GM12864 (cell line): ENCODE measurements around the gene SULT1A1.
"Not testable (repeated sequence)": the region's sequence is repeated elsewhere in the genome, so short reads cannot be mapped to it uniquely, and the experiment has no call there.

Experiments used
- DNase-seq: peaks from one replicate; pipeline ENCODE4 v3.0.0-alpha.2; 2011; ENCODE audit warnings: low read depth
- H3K4me3 ChIP-seq: 2 replicates; pipeline ENCODE4 v1.5.1; 2011; ENCODE audit warnings: mild to moderate bottlenecking, low read depth, low read length, control low read depth
- TF ChIP-seq, protein P1 (sequence below): IDR thresholded peaks from 2 replicates; pipeline ENCODE4 v1.5.1; 2011; ENCODE audit warnings: low read depth, mild to moderate bottlenecking, moderate library complexity, low read length, control low read depth, inconsistent platforms; ENCODE audit errors: missing control alignments

Gene SULT1A1

GRCh38 chr16:28597692-28598261 lies 12.1 kb downstream of the SULT1A1 start:
- DNase-seq = no peak
- TF ChIP-seq, protein P1, sequence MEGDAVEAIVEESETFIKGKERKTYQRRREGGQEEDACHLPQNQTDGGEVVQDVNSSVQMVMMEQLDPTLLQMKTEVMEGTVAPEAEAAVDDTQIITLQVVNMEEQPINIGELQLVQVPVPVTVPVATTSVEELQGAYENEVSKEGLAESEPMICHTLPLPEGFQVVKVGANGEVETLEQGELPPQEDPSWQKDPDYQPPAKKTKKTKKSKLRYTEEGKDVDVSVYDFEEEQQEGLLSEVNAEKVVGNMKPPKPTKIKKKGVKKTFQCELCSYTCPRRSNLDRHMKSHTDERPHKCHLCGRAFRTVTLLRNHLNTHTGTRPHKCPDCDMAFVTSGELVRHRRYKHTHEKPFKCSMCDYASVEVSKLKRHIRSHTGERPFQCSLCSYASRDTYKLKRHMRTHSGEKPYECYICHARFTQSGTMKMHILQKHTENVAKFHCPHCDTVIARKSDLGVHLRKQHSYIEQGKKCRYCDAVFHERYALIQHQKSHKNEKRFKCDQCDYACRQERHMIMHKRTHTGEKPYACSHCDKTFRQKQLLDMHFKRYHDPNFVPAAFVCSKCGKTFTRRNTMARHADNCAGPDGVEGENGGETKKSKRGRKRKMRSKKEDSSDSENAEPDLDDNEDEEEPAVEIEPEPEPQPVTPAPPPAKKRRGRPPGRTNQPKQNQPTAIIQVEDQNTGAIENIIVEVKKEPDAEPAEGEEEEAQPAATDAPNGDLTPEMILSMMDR = no peak

DNA sequence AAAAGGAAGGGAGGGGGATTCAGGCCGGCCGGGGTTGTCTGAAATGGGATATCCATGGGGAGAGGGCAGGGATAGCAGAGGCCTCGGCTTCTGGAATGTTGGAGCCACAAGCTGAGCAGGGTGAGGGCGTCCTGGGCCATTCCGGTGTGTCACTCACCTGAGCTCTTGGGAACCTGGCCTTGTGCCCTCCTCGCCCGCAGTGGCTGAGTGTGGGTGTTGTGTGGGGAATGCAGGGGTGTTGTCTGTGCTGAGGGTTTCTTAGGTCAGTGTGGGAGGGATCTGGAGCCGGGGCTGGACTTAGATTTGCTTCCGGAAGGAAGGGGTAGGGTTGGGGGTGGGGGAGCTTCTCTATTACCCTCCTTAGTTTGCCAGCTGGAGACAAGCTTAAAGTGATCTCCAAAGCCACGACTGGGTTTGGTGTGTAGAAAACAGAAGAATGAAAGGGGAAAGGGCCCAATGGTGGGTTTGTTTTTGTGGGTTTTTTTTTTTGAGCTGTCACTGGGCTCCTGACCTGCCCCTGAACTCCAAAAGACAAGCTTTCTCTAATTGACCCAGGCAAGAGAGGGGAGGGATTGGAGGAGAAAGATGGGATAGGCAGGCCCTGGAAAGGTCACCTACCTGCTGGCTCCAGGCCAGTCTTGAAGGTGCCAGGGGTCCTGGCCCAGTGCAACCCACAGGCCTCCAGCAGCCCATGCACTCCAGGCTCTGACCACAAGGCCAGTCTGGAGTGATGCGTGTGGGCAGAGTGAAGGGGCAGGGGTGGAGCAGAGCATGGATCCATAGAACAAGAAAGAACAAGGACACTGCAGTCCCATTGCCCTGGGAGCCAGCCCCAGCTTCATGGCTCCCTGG lies 12.8 kb downstream of the SULT1A1 start, which contains the start of gene SULT1A2:
SULT1A2 (minus strand) TSS at position 211 of the 852 bp plus-strand sequence. CDS start 1,120 bp downstream, outside the sequence.
- H3K4me3 ChIP-seq = no peak within 1 kb of the TSS
- TF ChIP-seq, protein P1 = no peak
- no peak for DNase-seq

More at GRCh38 chr16:28597692-28598261, 12.1 kb downstream of the SULT1A1 start:
- no peak overlapping the region for H3K4me3 ChIP-seq

- DNase-seq = no peak
- H3K4me3 ChIP-seq = no peak overlapping the region
- TF ChIP-seq, protein P1 = no peak
These were observed 13.7 kb downstream of the SULT1A1 start for GRCh38 chr16:28596115-28596630.

DNA sequence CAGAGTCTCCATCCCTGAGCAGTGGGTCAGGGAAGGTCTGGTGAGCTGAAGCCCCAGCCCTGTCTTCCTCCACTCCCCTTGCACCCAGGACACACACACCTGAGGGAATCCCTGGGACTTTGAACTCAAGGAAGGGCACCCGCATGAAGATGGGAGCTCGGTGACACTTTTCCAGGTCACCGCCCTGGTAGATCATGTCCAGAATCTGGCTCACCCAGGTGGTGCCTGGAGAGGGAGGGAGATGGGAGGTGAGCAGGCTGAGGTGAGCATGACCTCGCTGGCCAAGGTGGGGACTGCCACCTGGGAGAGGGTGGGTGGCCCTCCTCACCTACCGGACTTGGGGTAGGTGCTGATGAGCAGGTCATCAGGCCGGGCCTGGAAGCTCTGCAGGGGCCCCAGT lies 14.4 kb downstream of the SULT1A1 start:
- not testable (repeated sequence) for H3K4me3 ChIP-seq, DNase-seq

GRCh38 chr16:28592979-28593553 lies 16.8 kb downstream of the SULT1A1 start:
- no peak for DNase-seq
- TF ChIP-seq, protein P1 = no peak
- H3K4me3 ChIP-seq = no peak overlapping the region

- H3K4me3 ChIP-seq = no peak overlapping the region
- TF ChIP-seq, protein P1 = no peak
- DNase-seq = no peak
These were observed 17.3 kb downstream of the SULT1A1 start for GRCh38 chr16:28592511-28592910.

- TF ChIP-seq, protein P1 = no peak
- DNase-seq = no peak
- no peak overlapping the region for H3K4me3 ChIP-seq
These were observed 18.5 kb downstream of the SULT1A1 start for GRCh38 chr16:28591355-28591754.
